Smooth muscle cell (in vitro differentiated cells): ENCODE data around the gene PLEKHG5. TPM values are rescaled to one million over a fixed set of nuclear protein-coding genes. Genes with fewer than 3 reads are reported as not detected.
A peak's percentile ranks its signal among the peaks of the same experiment; 100 is the strongest.

Experiments
- DNase-seq: peaks from one replicate; lab custom pipeline; 2025; ENCODE audit not compliant: unreplicated experiment; lab: John Stamatoyannopoulos, UW
- H2AFZ ChIP-seq: fragments of 200-600 bp; sonication (generic); 2 replicates; pipeline ENCODE4 v1.6.0; 2016; ENCODE audit warnings: antibody characterized with exemption, low read depth, mild to moderate bottlenecking
- H3F3A ChIP-seq: fragments of 200-600 bp; sonication (generic); 2 replicates; pipeline ENCODE4 v1.6.0; 2017; ENCODE audit warnings: antibody characterized with exemption, low read depth
- H3K27ac ChIP-seq: fragments of 200-600 bp; sonication (generic); 2 replicates; pipeline ENCODE4 v1.5.1; 2016; ENCODE audit warnings: low read depth, mild to moderate bottlenecking
- H3K27me3 ChIP-seq: fragments of 200-600 bp; sonication (generic); 2 replicates; pipeline ENCODE4 v1.6.1; 2016; ENCODE audit warnings: low read depth, mild to moderate bottlenecking
- H3K36me3 ChIP-seq: fragments of 200-600 bp; sonication (generic); 2 replicates; pipeline ENCODE4 v1.5.1; 2016; ENCODE audit warnings: low read depth
- H3K4me1 ChIP-seq: fragments of 200-600 bp; sonication (generic); 2 replicates; pipeline ENCODE4 v1.5.1; 2016; ENCODE audit warnings: low read depth
- H3K4me2 ChIP-seq: fragments of 200-600 bp; sonication (generic); 2 replicates; pipeline ENCODE4 v1.6.0; 2016; ENCODE audit warnings: mild to moderate bottlenecking
- H3K4me3 ChIP-seq: fragments of 200-600 bp; sonication (generic); 2 replicates; pipeline ENCODE4 v1.5.1; 2016; ENCODE audit warnings: mild to moderate bottlenecking
- H3K79me2 ChIP-seq: fragments of 200-600 bp; sonication (generic); 2 replicates; pipeline ENCODE4 v1.6.0; 2016; ENCODE audit warnings: low read depth, mild to moderate bottlenecking
- H3K9ac ChIP-seq: fragments of 200-600 bp; sonication (generic); 2 replicates; pipeline ENCODE4 v1.6.0; 2016; ENCODE audit warnings: low read depth
- H3K9me3 ChIP-seq: fragments of 200-600 bp; sonication (generic); replicated peaks from 2 replicates; pipeline ENCODE4 v1.5.1; 2016; ENCODE audit warnings: low read depth
- H4K20me1 ChIP-seq: fragments of 200-600 bp; sonication (generic); 2 replicates; pipeline ENCODE4 v1.6.0; 2016; ENCODE audit warnings: low read depth
- CTCF ChIP-seq: fragments of 200-600 bp; sonication (generic); IDR thresholded peaks from 2 replicates; pipeline ENCODE4 v1.5.1; 2017; ENCODE audit warnings: borderline replicate concordance, mild to moderate bottlenecking, antibody characterized with exemption; ENCODE audit not compliant: insufficient read depth, poor library complexity, severe bottlenecking
- WGBS: methylation state at CpG from one replicate; pipeline ENCODE4 v1.1.7; 2016; ENCODE audit warnings: low lambda C conversion rate; 5-methylcytosine and 5-hydroxymethylcytosine counted together
- polyA plus RNA-seq: library from polyadenylated mRNA; unstranded; fragments of >200 nt; fragmentation: Nextera tagmentation; extraction: Ambion mirVana; gene quantifications from 2 replicates; pipeline ENCODE4 v1.2.1, GENCODE V29; 2016
- total RNA-seq: library from RNA; depleted of rRNA; stranded (reverse); fragments of >200 nt; gene quantifications from 2 replicates; pipeline ENCODE4 v1.2.3, GENCODE V29; 2014

The PLEKHG5 gene
- total and polyA plus RNA-seq, 2 experiments from 2014 or later, result 10.6 to 14.5 TPM

- Histone ChIP-seq H3K36me3 (no peaks in the 10 kb centered on the region), H3K4me3 (peak overlapping the region; percentile 68), H3K9me3 (no peaks in the 10 kb centered on the region), H3K27ac (no peak overlapping the region), H3K4me2 (peak overlapping the region; percentile 100), H3K27me3 (peaks cover 10% of the 10 kb centered on the region), H3K79me2 (peaks cover 2% of the 10 kb centered on the region), H4K20me1 (peaks cover 15% of the 10 kb centered on the region), H3K4me1 (peaks cover 8% of the 10 kb centered on the region), H3F3A (peaks cover 8% of the 10 kb centered on the region), H2AFZ (peak overlapping the region; percentile 96), H3K9ac (peak overlapping the region; percentile 74)
- 22% methylated on average over 11 of the region's 21 CpGs for WGBS
- peak; percentile 92 for TF ChIP-seq CTCF
- peak; percentile 30 for DNase-seq
These were observed 1.7 kb downstream of the PLEKHG5 start for GRCh38 chr1:6489799-6490180.

GRCh38 chr1:6489383-6489765 is 2.1 kb downstream of the PLEKHG5 start:
- Histone ChIP-seq H3K36me3 (no peaks in the 10 kb centered on the region), H4K20me1 (peaks cover 15% of the 10 kb centered on the region), H3K79me2 (peaks cover 2% of the 10 kb centered on the region), H2AFZ (no peak overlapping the region), H3K4me1 (peaks cover 11% of the 10 kb centered on the region), H3K4me3 (peak overlapping the region; percentile 68), H3K27ac (no peak overlapping the region), H3K9ac (no peak overlapping the region), H3K4me2 (peak overlapping the region; percentile 100), H3F3A (peaks cover 8% of the 10 kb centered on the region), H3K27me3 (peaks cover 10% of the 10 kb centered on the region), H3K9me3 (no peaks in the 10 kb centered on the region)
- DNase-seq, result no peak
- WGBS, result 83% methylated on average over 9 of the region's 9 CpGs
- TF ChIP-seq CTCF, result no peak

GRCh38 chr1:6488602-6489382 is 2.7 kb downstream of the PLEKHG5 start:
- Histone ChIP-seq H3K9ac (no peak overlapping the region), H3F3A (peaks cover 8% of the 10 kb centered on the region), H4K20me1 (peaks cover 15% of the 10 kb centered on the region), H3K27me3 (peaks cover 10% of the 10 kb centered on the region), H3K4me3 (no peak overlapping the region), H2AFZ (no peak overlapping the region), H3K4me1 (peaks cover 11% of the 10 kb centered on the region), H3K36me3 (no peaks in the 10 kb centered on the region), H3K4me2 (peak overlapping the region; percentile 100), H3K79me2 (peaks cover 2% of the 10 kb centered on the region), H3K9me3 (no peaks in the 10 kb centered on the region), H3K27ac (peak overlapping the region; percentile 52)
- TF ChIP-seq CTCF, result no peak
- WGBS, result 81% methylated on average over 10 of the region's 13 CpGs
- DNase-seq, result no peak
